HG02678 (cell line): ENCODE results near the gene PCDHGB5.
"Not testable (repeated sequence)": the region's sequence is repeated elsewhere in the genome, so short reads cannot be mapped to it uniquely, and the experiment has no call there.

Experiments used
- ATAC-seq: cut with Tn5 transposase; IDR thresholded peaks from one replicate; pipeline ENCODE4 v1.9.1; 2021; ENCODE audit warnings: mild to moderate bottlenecking, moderate library complexity; ENCODE audit not compliant: unreplicated experiment

The PCDHGB5 gene

GRCh38 chr5:141375444-141376155 lies 22.1 kb upstream of the PCDHGB5 start:
- ATAC-seq = not testable (repeated sequence)

GRCh38 chr5:141382469-141383294 lies 15.1 kb upstream of the PCDHGB5 start, which contains the start of gene PCDHGA7:
Gene PCDHGA7, plus strand, starts transcription at chr5:141382742. Its CDS starts 158 bp downstream, at chr5:141382900.
- no peak for ATAC-seq

DNA sequence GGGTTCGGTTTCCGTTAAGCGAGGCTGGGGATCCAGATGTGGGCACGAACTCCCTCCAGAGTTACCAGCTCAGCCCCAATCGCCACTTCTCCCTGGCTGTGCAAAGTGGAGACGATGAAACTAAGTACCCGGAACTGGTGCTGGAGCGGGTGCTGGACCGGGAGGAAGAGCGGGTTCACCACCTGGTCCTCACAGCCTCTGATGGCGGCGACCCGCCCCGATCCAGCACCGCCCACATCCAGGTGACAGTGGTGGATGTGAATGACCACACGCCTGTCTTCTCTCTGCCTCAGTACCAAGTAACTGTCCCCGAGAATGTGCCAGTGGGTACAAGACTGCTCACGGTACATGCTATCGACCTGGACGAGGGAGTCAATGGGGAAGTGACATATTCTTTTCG lies 14.4 kb upstream of the PCDHGB5 start:
- no peak for ATAC-seq

- no peak for ATAC-seq
Observed at GRCh38 chr5:141384471-141385267, 13.1 kb upstream of the PCDHGB5 start.

DNA sequence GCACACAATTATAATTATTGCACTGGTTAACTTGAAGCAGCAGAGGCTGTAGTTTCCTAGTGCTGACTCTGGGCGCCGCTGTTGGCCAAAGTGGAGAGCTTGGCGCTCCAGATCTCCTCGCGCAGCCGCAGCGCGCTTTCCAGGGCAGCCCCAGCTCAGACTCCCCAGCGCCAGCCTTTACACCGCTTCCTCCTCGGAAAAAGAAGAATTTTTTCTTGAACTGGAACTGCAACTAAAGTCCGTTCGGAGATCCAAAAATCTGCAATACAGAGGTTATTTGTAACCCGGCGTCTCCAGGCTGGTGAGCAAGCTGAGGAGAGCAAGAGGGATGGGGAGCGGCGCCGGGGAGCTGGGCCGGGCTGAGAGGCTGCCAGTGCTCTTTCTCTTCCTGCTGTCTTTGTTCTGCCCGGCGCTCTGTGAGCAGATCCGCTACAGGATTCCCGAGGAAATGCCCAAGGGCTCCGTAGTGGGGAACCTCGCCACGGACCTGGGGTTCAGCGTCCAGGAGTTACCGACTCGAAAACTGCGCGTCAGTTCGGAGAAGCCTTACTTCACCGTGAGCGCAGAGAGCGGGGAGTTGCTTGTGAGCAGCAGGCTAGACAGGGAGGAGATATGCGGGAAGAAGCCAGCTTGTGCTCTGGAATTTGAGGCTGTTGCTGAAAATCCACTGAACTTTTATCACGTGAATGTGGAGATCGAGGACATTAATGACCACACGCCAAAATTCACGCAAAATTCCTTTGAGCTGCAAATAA lies 10.0 kb upstream of the PCDHGB5 start, which contains the start of gene PCDHGB4:
Gene PCDHGB4 (plus strand): TSS at position 142 of the 755 bp plus-strand sequence. CDS start 187 bp downstream, at position 329.
- not testable (repeated sequence) for ATAC-seq

DNA sequence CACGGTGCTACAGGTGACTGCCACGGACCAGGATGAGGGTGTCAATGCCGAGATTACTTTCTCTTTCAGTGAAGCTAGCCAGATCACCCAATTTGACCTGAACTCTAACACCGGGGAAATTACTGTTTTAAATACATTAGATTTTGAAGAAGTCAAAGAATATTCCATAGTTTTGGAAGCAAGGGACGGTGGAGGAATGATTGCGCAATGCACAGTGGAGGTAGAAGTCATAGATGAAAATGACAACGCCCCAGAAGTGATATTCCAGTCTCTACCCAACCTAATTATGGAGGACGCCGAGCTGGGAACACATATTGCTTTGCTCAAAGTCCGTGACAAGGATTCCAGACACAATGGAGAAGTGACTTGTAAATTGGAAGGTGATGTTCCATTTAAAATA lies 9.1 kb upstream of the PCDHGB5 start:
- no peak for ATAC-seq

GRCh38 chr5:141389153-141390042 lies 8.3 kb upstream of the PCDHGB5 start:
- ATAC-seq = no peak

- no peak for ATAC-seq
Observed at GRCh38 chr5:141392429-141393198, 5.1 kb upstream of the PCDHGB5 start, which contains the start of gene PCDHGA8. Gene PCDHGA8, plus strand, starts transcription at chr5:141392633. Its CDS starts 181 bp downstream, at chr5:141392814.

GRCh38 chr5:141393267-141393666 lies 4.5 kb upstream of the PCDHGB5 start:
- ATAC-seq = no peak

DNA sequence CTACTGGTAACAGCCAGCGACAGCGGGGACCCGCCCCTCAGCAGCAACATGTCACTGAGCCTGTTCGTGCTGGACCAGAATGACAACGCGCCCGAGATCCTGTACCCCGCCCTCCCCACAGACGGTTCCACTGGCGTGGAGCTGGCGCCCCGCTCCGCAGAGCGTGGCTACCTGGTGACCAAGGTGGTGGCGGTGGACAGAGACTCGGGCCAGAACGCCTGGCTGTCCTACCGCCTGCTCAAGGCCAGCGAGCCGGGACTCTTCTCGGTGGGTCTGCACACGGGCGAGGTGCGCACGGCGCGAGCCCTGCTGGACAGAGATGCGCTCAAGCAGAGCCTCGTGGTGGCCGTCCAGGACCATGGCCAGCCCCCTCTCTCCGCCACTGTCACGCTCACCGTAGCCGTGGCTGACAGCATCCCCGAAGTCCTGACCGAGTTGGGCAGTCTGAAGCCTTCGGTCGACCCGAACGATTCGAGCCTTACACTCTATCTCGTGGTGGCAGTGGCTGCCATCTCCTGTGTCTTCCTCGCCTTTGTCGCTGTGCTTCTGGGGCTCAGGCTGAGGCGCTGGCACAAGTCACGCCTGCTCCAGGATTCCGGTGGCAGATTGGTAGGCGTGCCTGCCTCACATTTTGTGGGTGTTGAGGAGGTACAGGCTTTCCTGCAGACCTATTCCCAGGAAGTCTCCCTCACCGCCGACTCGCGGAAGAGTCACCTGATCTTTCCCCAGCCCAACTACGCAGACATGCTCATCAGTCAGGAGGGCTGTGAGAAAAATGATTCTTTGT lies 3.2 kb upstream of the PCDHGB5 start:
- ATAC-seq = not testable (repeated sequence)

DNA sequence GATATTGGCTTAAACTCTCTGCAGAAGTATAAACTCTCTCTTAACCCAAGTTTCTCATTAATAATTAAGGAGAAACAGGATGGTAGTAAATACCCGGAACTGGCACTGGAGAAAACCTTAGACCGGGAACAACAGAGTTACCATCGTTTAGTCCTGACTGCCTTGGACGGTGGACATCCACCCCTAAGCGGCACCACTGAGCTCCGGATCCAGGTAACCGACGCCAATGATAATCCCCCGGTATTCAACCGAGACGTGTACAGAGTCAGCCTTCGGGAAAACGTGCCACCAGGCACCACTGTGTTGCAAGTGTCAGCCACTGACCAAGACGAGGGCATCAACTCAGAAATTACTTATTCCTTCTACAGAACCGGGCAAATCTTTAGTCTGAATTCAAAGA lies 861 bp downstream of the PCDHGB5 start:
- ATAC-seq = no peak

DNA sequence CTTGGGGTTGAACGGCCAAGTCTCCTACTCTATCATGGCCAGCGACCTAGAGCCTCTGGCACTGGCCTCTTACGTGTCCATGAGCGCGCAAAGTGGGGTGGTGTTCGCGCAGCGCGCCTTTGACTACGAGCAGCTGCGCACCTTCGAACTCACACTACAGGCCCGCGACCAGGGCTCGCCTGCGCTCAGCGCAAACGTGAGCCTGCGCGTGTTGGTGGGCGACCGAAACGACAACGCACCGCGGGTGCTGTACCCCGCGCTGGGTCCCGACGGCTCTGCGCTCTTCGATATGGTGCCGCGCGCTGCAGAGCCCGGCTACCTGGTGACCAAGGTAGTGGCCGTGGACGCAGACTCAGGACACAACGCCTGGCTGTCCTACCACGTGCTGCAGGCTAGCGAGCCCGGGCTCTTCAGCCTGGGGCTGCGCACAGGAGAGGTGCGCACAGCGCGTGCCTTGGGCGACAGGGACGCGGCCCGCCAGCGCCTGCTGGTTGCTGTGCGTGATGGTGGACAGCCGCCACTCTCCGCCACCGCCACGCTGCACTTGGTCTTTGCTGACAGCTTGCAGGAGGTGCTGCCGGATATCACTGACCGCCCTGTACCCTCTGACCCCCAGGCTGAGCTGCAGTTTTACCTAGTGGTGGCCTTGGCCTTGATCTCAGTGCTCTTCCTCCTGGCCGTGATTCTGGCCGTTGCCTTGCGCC lies 2.0 kb downstream of the PCDHGB5 start:
- no peak for ATAC-seq

GRCh38 chr5:141402553-141403243 lies 5.0 kb downstream of the PCDHGB5 start, which contains the start of gene PCDHGA9:
Gene PCDHGA9, plus strand, starts transcription at chr5:141402778. Its CDS starts 175 bp downstream, at chr5:141402953.
- ATAC-seq = no peak

DNA sequence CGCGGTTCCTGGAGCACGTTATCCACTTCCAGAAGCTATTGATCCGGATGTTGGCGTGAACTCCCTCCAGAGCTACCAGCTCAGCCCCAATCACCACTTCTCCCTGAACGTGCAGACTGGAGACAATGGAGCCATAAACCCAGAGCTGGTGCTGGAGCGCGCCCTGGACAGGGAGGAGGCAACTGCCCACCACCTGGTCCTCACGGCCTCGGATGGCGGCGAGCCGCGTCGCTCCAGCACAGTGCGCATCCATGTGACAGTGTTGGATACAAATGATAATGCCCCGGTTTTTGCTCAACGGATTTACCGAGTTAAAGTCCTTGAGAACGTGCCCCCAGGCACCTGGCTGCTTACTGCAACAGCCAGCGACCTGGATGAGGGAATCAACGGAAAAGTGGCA lies 5.6 kb downstream of the PCDHGB5 start:
- ATAC-seq = no peak

DNA sequence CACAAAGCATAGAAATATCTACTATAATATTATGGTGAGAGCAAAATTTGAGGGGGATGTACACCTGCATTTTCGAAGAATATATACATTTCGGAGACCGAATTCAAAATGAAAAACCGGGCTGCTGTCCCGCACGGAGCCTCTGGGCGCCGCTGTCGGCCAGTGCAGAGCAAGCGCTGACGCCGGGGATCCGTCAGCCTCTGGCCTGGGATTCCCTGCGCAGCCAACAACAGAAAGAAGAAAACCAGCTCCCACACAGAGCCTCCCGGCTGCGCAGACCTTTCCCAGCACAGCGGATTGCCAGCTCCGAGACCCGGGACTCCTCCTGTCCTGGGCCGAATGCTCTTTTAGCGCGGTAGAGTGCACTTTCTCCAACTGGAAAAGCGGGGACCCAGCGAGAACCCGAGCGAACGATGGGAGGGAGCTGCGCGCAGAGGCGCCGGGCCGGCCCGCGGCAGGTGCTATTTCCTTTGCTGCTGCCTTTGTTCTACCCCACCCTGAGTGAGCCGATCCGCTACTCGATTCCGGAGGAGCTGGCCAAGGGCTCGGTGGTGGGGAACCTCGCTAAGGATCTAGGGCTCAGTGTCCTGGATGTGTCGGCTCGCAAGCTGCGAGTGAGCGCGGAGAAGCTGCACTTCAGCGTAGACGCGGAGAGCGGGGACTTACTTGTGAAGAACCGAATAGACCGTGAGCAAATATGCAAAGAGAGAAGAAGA lies 10.2 kb downstream of the PCDHGB5 start, which contains the start of gene PCDHGB6:
Gene PCDHGB6 (plus strand): TSS at position 232 of the 716 bp plus-strand sequence. CDS start 182 bp downstream, at position 414.
- ATAC-seq = peak; percentile 78
